ENCODE measurements around the gene FILIP1.

Gene FILIP1

DNA sequence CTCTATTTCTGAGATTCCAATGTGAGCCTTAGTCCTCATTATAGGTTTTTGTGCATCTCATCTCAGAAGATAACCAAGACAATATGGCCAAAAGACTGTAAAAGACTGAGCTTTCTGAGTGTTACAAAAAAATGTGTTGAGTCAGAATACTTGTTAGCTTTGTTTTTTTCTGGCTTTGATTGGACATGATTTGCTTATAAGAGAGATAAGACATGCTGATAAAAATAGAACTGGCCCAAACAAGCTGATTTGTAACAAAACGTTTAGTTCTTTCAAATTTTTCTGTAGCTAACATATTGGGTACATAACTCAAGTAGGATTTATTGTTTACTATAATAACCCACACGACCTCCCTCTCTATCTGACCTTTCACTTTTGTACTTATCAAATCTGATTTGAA, 32.9 kb downstream of the FILIP1 start:
- Histone ChIP-seq H3F3A (ENCODE audit: insufficient read depth) (no peaks in the 10 kb centered on the region), H2AFZ (ENCODE audit: low read depth, low read length, severe bottlenecking) (no peak overlapping the region), H3K4me2 (ENCODE audit: low read depth, low read length, poor library complexity, severe bottlenecking) (no peak overlapping the region), H3K9me3 (ENCODE audit: insufficient read depth, low read length) (no peaks in the 10 kb centered on the region), H3K27me3 (ENCODE audit: low read length) (no peaks in the 10 kb centered on the region), H3K79me2 (ENCODE audit: insufficient read depth, low read length) (no peaks in the 10 kb centered on the region), H3K9ac (ENCODE audit: low read length) (no peak overlapping the region), H3K27ac (ENCODE audit: low read depth, low read length) (no peak overlapping the region), H3K36me3 (ENCODE audit: low read length) (no peaks in the 10 kb centered on the region), H3K4me3 (ENCODE audit: insufficient read depth, low read length, poor library complexity, severe bottlenecking) (no peak overlapping the region), H4K20me1 (ENCODE audit: low read depth, low read length) (no peaks in the 10 kb centered on the region), H3K9me2 (replicated peaks; ENCODE audit: insufficient read depth, low read length) (no peaks in the 10 kb centered on the region)
- TF ChIP-seq EZH2phosphoT487 (conservative IDR thresholded peaks at IDR 0.05; ENCODE audit: low read length), result no peak
- TF ChIP-seq, protein P1, sequence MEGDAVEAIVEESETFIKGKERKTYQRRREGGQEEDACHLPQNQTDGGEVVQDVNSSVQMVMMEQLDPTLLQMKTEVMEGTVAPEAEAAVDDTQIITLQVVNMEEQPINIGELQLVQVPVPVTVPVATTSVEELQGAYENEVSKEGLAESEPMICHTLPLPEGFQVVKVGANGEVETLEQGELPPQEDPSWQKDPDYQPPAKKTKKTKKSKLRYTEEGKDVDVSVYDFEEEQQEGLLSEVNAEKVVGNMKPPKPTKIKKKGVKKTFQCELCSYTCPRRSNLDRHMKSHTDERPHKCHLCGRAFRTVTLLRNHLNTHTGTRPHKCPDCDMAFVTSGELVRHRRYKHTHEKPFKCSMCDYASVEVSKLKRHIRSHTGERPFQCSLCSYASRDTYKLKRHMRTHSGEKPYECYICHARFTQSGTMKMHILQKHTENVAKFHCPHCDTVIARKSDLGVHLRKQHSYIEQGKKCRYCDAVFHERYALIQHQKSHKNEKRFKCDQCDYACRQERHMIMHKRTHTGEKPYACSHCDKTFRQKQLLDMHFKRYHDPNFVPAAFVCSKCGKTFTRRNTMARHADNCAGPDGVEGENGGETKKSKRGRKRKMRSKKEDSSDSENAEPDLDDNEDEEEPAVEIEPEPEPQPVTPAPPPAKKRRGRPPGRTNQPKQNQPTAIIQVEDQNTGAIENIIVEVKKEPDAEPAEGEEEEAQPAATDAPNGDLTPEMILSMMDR (IDR thresholded peaks at IDR 0.05; ENCODE audit: insufficient read depth, low read length, poor library complexity, severe bottlenecking), result no peak

DNA sequence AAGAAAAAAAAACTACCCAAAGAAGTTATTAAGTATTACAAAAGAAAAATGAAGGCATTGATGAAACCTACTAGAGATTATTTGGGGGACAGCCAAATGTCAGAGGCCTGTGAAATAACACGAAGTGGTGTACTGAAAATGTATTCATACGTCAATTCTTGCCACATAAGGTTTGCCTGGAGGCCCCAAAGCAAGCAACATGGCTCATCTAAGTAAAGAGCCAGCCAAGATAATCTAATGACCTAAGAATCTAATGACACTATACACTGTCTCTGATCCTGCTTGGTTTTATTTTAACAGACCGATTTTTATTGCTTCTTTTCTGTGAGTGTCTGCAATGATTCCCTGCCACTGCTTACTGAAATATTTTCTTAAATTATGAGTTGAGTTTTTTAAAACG, 34.7 kb downstream of the FILIP1 start:
- H3K27ac ChIP-seq (ENCODE audit: low read depth, low read length), result no peak overlapping the region
- H3K9me3 ChIP-seq (ENCODE audit: insufficient read depth, low read length), result no peaks in the 10 kb centered on the region
- no peak overlapping the region for H2AFZ ChIP-seq (ENCODE audit: low read depth, low read length, severe bottlenecking)
- H3K9me2 ChIP-seq (replicated peaks; ENCODE audit: insufficient read depth, low read length), result no peaks in the 10 kb centered on the region
- TF ChIP-seq EZH2phosphoT487 (conservative IDR thresholded peaks at IDR 0.05; ENCODE audit: low read length), result no peak
- TF ChIP-seq, protein P1 (IDR thresholded peaks at IDR 0.05; ENCODE audit: insufficient read depth, low read length, poor library complexity, severe bottlenecking), result no peak
- H3K36me3 ChIP-seq (ENCODE audit: low read length), result no peaks in the 10 kb centered on the region
- H3K79me2 ChIP-seq (ENCODE audit: insufficient read depth, low read length), result no peaks in the 10 kb centered on the region
- H3K4me2 ChIP-seq (ENCODE audit: low read depth, low read length, poor library complexity, severe bottlenecking), result no peak overlapping the region
- H3K4me3 ChIP-seq (ENCODE audit: insufficient read depth, low read length, poor library complexity, severe bottlenecking), result no peak overlapping the region
- H3F3A ChIP-seq (ENCODE audit: insufficient read depth), result no peaks in the 10 kb centered on the region
- H3K9ac ChIP-seq (ENCODE audit: low read length), result no peak overlapping the region
- H4K20me1 ChIP-seq (ENCODE audit: low read depth, low read length), result no peaks in the 10 kb centered on the region
- no peaks in the 10 kb centered on the region for H3K27me3 ChIP-seq (ENCODE audit: low read length)

DNA sequence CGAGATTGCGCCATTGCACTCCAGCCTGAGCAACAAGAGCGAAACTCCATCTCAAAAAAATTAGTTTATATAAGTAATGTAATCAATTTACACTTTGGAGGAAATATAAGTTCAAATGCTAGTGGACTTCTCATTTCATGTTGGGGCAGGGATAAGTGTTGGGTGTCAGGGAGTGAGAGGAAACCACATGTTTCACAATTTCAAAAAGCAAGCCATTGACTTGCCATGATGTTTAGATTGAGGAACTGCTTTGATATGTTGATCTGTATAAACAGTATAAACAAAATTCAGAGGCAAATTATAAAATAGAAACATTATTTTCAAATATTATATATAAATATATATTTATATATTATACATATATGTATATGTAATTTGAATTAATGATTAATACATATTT, 42.7 kb downstream of the FILIP1 start:
- Histone ChIP-seq H3K4me2 (ENCODE audit: low read depth, low read length, poor library complexity, severe bottlenecking) (no peak overlapping the region), H3K9me2 (replicated peaks; ENCODE audit: insufficient read depth, low read length) (no peaks in the 10 kb centered on the region), H3K9ac (ENCODE audit: low read length) (no peak overlapping the region), H3K27me3 (ENCODE audit: low read length) (no peaks in the 10 kb centered on the region), H4K20me1 (ENCODE audit: low read depth, low read length) (no peaks in the 10 kb centered on the region), H3K9me3 (ENCODE audit: insufficient read depth, low read length) (no peaks in the 10 kb centered on the region), H3K4me3 (ENCODE audit: insufficient read depth, low read length, poor library complexity, severe bottlenecking) (no peak overlapping the region), H3K27ac (ENCODE audit: low read depth, low read length) (no peak overlapping the region), H3K79me2 (ENCODE audit: insufficient read depth, low read length) (no peaks in the 10 kb centered on the region), H2AFZ (ENCODE audit: low read depth, low read length, severe bottlenecking) (no peak overlapping the region), H3F3A (ENCODE audit: insufficient read depth) (no peaks in the 10 kb centered on the region), H3K36me3 (ENCODE audit: low read length) (no peaks in the 10 kb centered on the region)
- TF ChIP-seq, protein P1 (IDR thresholded peaks at IDR 0.05; ENCODE audit: insufficient read depth, low read length, poor library complexity, severe bottlenecking), result no peak
- no peak for TF ChIP-seq EZH2phosphoT487 (conservative IDR thresholded peaks at IDR 0.05; ENCODE audit: low read length)

Measured in SU-DHL-6 (cell line).